ENCODE measurements around the gene FEN1. TPM values are rescaled to one million over a fixed set of nuclear protein-coding genes. Genes with fewer than 3 reads are reported as not detected.
A peak's percentile ranks its signal among the peaks of the same experiment; 100 is the strongest.

The FEN1 gene
- total RNA-seq, 2 experiments from 2014 or later: 141 to 150 TPM

GRCh38 chr11:61782841-61783240 lies 9.9 kb upstream of the FEN1 start:
- peaks cover 3% of the 10 kb centered on the region for H3K27me3 Mint-ChIP-seq
- H3K27ac Mint-ChIP-seq: no peak overlapping the region
- H3K4me1 Mint-ChIP-seq: peaks cover 3% of the 10 kb centered on the region
- no peak overlapping the region for H3K4me3 Mint-ChIP-seq
- ATAC-seq (no peak), DNase-seq (no peak)
- CTCF ChIA-PET: interaction anchor here (0.9 to 3.2 kb wide), 3 partner anchors 30 to 35 kb away, joined by 3 to 11 read pairs (median 3); no protein-coding TSS in a partner anchor
- no peaks in the 10 kb centered on the region for H3K36me3 Mint-ChIP-seq
- no peaks in the 10 kb centered on the region for H3K9me3 Mint-ChIP-seq (ENCODE audit: low read depth)

- Mint-ChIP-seq H3K27ac (no peak overlapping the region), H3K4me1 (no peaks in the 10 kb centered on the region), H3K4me3 (no peak overlapping the region), H3K9me3 (ENCODE audit: low read depth) (no peaks in the 10 kb centered on the region), H3K36me3 (no peaks in the 10 kb centered on the region), H3K27me3 (no peaks in the 10 kb centered on the region)
- ATAC-seq: no peak
- no peak for DNase-seq
- CTCF ChIA-PET: no interaction called here
Observed at GRCh38 chr11:61783717-61784505, 8.8 kb upstream of the FEN1 start.

GRCh38 chr11:61784506-61784805 lies 8.3 kb upstream of the FEN1 start:
- H3K27me3 Mint-ChIP-seq: no peaks in the 10 kb centered on the region
- no peaks in the 10 kb centered on the region for H3K4me1 Mint-ChIP-seq
- ATAC-seq (no peak), DNase-seq (no peak)
- CTCF ChIA-PET: no interaction called here
- H3K9me3 Mint-ChIP-seq (ENCODE audit: low read depth): no peaks in the 10 kb centered on the region
- H3K36me3 Mint-ChIP-seq: no peaks in the 10 kb centered on the region
- no peak overlapping the region for H3K4me3 Mint-ChIP-seq
- H3K27ac Mint-ChIP-seq: peak overlapping the region; percentile 11

DNA sequence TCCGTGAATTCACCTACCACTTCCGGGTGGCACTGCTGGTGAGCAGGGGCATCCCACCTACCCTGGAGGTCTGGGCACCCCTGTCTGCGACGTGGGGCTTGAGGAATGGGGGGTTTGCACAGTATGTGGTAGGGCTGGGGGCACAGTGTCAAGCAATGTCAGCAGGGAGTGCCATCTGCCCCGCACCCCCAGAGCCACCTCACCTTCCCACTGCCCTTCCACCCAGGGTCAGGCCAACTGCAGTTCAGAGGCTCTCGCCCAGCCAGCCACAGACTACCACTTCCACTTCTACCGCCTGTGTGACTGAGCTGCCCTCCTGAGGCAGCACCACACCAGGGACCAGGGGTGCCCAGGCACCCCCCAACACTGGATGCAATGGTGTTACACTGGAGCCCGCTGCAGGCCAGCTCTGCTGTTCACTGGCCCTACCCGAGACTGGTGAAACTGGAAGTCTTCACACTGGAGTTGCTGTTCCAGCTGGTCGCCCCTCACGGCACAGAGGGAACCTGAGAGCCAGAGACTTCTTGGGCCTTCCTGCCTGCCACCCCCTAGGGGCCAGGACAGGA lies 6.8 kb upstream of the FEN1 start:
- no peak for ATAC-seq
- CTCF ChIA-PET: interaction anchor here (0.7 to 1.0 kb wide), 3 partner anchors 36 to 296 kb away, joined by 3 to 5 read pairs (median 4); no protein-coding TSS in a partner anchor
- Mint-ChIP-seq H3K36me3 (peaks cover 7% of the 10 kb centered on the region), H3K27me3 (no peaks in the 10 kb centered on the region), H3K4me3 (no peak overlapping the region), H3K27ac (no peak overlapping the region), H3K4me1 (peaks cover 5% of the 10 kb centered on the region), H3K9me3 (ENCODE audit: low read depth) (no peaks in the 10 kb centered on the region)
- no peak for DNase-seq

DNA sequence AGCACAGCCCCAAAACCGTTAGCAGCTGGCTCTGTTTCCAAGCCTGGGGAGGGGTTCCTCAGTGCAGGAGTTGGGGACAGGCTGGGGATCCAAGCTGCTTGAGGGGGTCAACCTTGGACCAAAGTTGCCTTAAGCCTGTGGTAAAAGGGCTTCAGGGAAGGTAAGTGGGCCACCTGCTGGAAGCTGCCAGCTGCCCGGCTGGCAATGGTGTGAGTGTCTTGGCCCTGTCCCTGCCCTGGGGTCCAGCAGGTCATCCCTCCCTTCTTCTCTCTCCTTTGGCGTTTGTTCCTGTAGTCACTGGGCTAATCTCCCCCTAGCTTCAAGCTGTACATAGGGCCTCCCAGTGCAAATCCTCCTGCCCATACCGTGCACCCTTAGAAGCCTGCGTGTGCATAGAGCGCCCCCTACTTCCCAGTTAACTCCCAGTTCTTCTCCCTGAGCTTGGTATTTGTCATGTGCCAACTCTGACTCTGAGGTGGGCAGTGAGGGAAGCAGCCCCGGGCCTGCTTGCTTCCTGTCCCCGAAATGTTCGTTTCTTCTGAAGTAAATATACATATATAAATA lies 4.7 kb upstream of the FEN1 start:
- H3K4me1 Mint-ChIP-seq: peaks cover 11% of the 10 kb centered on the region
- DNase-seq (peak; percentile 49), ATAC-seq (no peak)
- peaks cover 16% of the 10 kb centered on the region for H3K36me3 Mint-ChIP-seq
- CTCF ChIA-PET: interaction anchor here (1.0 to 1.9 kb wide), 8 partner anchors 10 to 294 kb away, joined by 3 to 7 read pairs (median 5); no protein-coding TSS in a partner anchor
- no peak overlapping the region for H3K27ac Mint-ChIP-seq
- no peak overlapping the region for H3K4me3 Mint-ChIP-seq
- no peaks in the 10 kb centered on the region for H3K9me3 Mint-ChIP-seq (ENCODE audit: low read depth)
- no peaks in the 10 kb centered on the region for H3K27me3 Mint-ChIP-seq

GRCh38 chr11:61791737-61792309 lies 888 bp upstream of the FEN1 start:
- peak overlapping the region; percentile 100 for H3K27ac Mint-ChIP-seq
- no peaks in the 10 kb centered on the region for H3K9me3 Mint-ChIP-seq (ENCODE audit: low read depth)
- CTCF ChIA-PET: interaction anchor here (1.3 to 13.1 kb wide), 10 partner anchors 20 to 316 kb away, joined by 3 to 173 read pairs (median 9); partner anchors contain the start of genes FADS1 and FADS3
- H3K36me3 Mint-ChIP-seq: peaks cover 42% of the 10 kb centered on the region
- H3K4me3 Mint-ChIP-seq: peak overlapping the region; percentile 90
- ATAC-seq: peak; percentile 32
- no peaks in the 10 kb centered on the region for H3K27me3 Mint-ChIP-seq
- peaks cover 40% of the 10 kb centered on the region for H3K4me1 Mint-ChIP-seq
- DNase-seq: peak; percentile 79

- H3K36me3 Mint-ChIP-seq: peaks cover 50% of the 10 kb centered on the region
- peak overlapping the region; percentile 100 for H3K27ac Mint-ChIP-seq
- H3K27me3 Mint-ChIP-seq: no peaks in the 10 kb centered on the region
- peaks cover 48% of the 10 kb centered on the region for H3K4me1 Mint-ChIP-seq
- ATAC-seq: peak; percentile 38
- no peak for DNase-seq
- H3K4me3 Mint-ChIP-seq: peak overlapping the region; percentile 90
- H3K9me3 Mint-ChIP-seq (ENCODE audit: low read depth): no peaks in the 10 kb centered on the region
- CTCF ChIA-PET: interaction anchor here (0.6 to 13.1 kb wide), 15 partner anchors 8 to 314 kb away, joined by 3 to 173 read pairs (median 6); partner anchors contain the start of genes FADS1 and FADS3
Observed at GRCh38 chr11:61793083-61793828, 545 bp downstream of the FEN1 start.

DNA sequence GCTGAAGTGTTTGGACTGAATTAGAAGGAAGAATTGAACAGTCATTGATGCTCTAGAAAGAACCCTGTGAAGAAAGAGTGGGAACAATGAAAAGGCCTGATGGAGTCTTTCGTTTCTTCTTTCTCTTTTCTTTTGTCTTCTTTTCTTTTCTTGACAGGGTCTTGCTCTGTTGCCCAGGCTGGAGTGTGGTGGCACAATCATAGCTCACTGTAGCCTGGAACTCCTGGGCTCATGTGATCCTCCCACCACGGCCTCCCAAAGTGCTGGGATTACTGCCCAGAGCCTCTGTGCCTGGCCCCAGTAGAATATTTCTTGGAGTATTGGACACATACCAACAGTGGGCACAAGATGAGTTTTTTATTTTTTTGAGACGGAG lies 1.1 kb downstream of the FEN1 start:
- H3K36me3 Mint-ChIP-seq: peaks cover 54% of the 10 kb centered on the region
- peak overlapping the region; percentile 90 for H3K4me3 Mint-ChIP-seq
- peaks cover 50% of the 10 kb centered on the region for H3K4me1 Mint-ChIP-seq
- H3K27ac Mint-ChIP-seq: peak overlapping the region; percentile 100
- H3K27me3 Mint-ChIP-seq: no peaks in the 10 kb centered on the region
- CTCF ChIA-PET: interaction anchor here (0.6 to 13.1 kb wide), 9 partner anchors 12 to 314 kb away, joined by 3 to 173 read pairs (median 8); partner anchors contain the start of genes FADS1, FADS2 and FADS3
- H3K9me3 Mint-ChIP-seq (ENCODE audit: low read depth): no peaks in the 10 kb centered on the region
- ATAC-seq: no peak
- DNase-seq: no peak

GRCh38 chr11:61794579-61794978 lies 1.9 kb downstream of the FEN1 start:
- peak overlapping the region; percentile 8 for H3K4me3 Mint-ChIP-seq

GRCh38 chr11:61795459-61795858 lies 2.7 kb downstream of the FEN1 start:
- Mint-ChIP-seq H3K27me3 (no peaks in the 10 kb centered on the region), H3K36me3 (peaks cover 59% of the 10 kb centered on the region), H3K4me1 (peaks cover 56% of the 10 kb centered on the region), H3K9me3 (ENCODE audit: low read depth) (no peaks in the 10 kb centered on the region), H3K4me3 (peak overlapping the region; percentile 8), H3K27ac (no peak overlapping the region)
- DNase-seq: no peak
- no peak for ATAC-seq
- CTCF ChIA-PET: interaction anchor here (3.4 to 13.1 kb wide), 3 partner anchors 19 to 286 kb away, joined by 32 to 173 read pairs (median 44); partner anchors contain the start of gene FADS1

More at GRCh38 chr11:61794579-61794978, 1.9 kb downstream of the FEN1 start:
- peaks cover 55% of the 10 kb centered on the region for H3K4me1 Mint-ChIP-seq
- H3K27ac Mint-ChIP-seq: no peak overlapping the region
- peaks cover 59% of the 10 kb centered on the region for H3K36me3 Mint-ChIP-seq
- DNase-seq (no peak), ATAC-seq (no peak)
- CTCF ChIA-PET: interaction anchor here (1.2 to 13.1 kb wide), 3 partner anchors 11 to 34 kb away, joined by 3 to 173 read pairs (median 6); partner anchors contain the start of genes FADS1 and FADS2
- H3K27me3 Mint-ChIP-seq: no peaks in the 10 kb centered on the region
- no peaks in the 10 kb centered on the region for H3K9me3 Mint-ChIP-seq (ENCODE audit: low read depth)

- H3K4me3 Mint-ChIP-seq: no peak overlapping the region
- DNase-seq (no peak), ATAC-seq (no peak)
- H3K9me3 Mint-ChIP-seq (ENCODE audit: low read depth): no peaks in the 10 kb centered on the region
- CTCF ChIA-PET: interaction anchor here (1.8 to 13.1 kb wide), 9 partner anchors 18 to 312 kb away, joined by 4 to 173 read pairs (median 32); partner anchors contain the start of gene FADS1
- H3K27ac Mint-ChIP-seq: peak overlapping the region; percentile 54
- no peaks in the 10 kb centered on the region for H3K27me3 Mint-ChIP-seq
- H3K36me3 Mint-ChIP-seq: peaks cover 60% of the 10 kb centered on the region
- peaks cover 54% of the 10 kb centered on the region for H3K4me1 Mint-ChIP-seq
Observed at GRCh38 chr11:61795876-61796526, 3.3 kb downstream of the FEN1 start.

- Mint-ChIP-seq H3K36me3 (peaks cover 59% of the 10 kb centered on the region), H3K4me1 (peaks cover 48% of the 10 kb centered on the region), H3K27ac (peak overlapping the region; percentile 3)
Observed at GRCh38 chr11:61797263-61797944, 4.7 kb downstream of the FEN1 start.

More at GRCh38 chr11:61797263-61797944, 4.7 kb downstream of the FEN1 start:
- no peak overlapping the region for H3K4me3 Mint-ChIP-seq
- H3K27me3 Mint-ChIP-seq: no peaks in the 10 kb centered on the region
- CTCF ChIA-PET: interaction anchor here (0.7 to 13.1 kb wide), 38 partner anchors 8 to 315 kb away, joined by 3 to 173 read pairs (median 5); partner anchors contain the start of genes FADS1, FADS2 and FADS3
- no peaks in the 10 kb centered on the region for H3K9me3 Mint-ChIP-seq (ENCODE audit: low read depth)
- ATAC-seq (no peak), DNase-seq (peak; percentile 85)

Data from activated CD8-positive, alpha-beta memory T cell treated with anti-CD3 and anti-CD28 coated beads, Interleukin-2, amount 10 ng/mL, durations not matched to agents 7 days and 5 days (primary cell).